Stimulated activated CD8-positive, alpha-beta memory T cell treated with anti-CD3 and anti-CD28 coated beads, Interleukin-7, amount 100 ng/mL, for 24 hours (primary cell): ENCODE data around the gene GIGYF2.
A peak's percentile ranks its signal among the peaks of the same experiment; 100 is the strongest.
"Not testable (repeated sequence)": the region's sequence is repeated elsewhere in the genome, so short reads cannot be mapped to it uniquely, and the experiment has no call there.

ENCODE experiments used
- DNase-seq: peaks from one replicate; pipeline ENCODE4 v3.0.0-alpha.2; 2020; ENCODE audit warnings: low read depth

The GIGYF2 gene

GRCh38 chr2:232816657-232817056 lies 119.5 kb downstream of the GIGYF2 start:
- DNase-seq = no peak

DNA sequence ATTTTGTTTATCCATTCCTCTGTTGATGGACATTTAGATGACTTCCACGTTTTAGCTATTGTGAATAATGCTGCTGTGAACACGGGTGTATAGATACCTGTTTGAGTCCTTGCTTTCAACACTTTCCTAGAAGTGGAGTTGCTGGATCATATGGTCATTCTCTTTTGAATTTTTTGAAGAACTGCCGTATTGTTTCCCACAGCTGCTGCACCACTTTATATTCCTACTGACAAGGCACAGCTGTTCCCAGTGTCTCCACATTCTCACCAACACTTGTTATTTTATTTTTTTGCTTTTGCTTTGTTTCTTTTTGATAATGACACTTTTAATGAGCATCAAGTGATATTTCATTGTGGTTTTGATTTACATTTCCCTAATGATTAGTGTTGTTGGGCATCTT lies 120.6 kb downstream of the GIGYF2 start:
- DNase-seq = no peak

DNA sequence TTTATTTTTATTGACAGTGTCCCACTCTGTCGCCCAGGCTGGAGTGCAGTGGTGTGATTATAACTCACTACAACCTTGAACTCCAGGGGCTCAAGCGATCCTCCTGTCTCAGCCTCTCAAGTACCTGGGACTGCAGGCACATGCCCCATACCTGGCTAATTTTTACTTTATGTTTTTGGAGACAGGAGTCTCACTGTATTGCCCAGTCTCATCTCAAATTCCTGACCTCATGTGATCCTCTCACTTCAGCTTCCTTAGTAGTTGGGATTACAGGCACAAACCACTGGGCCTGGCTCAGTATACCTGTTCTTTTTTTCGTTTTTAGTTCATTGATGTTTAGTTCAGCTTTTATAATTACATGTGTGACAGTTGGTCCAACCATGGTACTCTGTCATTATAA lies 132.9 kb downstream of the GIGYF2 start:
- no peak for DNase-seq

DNA sequence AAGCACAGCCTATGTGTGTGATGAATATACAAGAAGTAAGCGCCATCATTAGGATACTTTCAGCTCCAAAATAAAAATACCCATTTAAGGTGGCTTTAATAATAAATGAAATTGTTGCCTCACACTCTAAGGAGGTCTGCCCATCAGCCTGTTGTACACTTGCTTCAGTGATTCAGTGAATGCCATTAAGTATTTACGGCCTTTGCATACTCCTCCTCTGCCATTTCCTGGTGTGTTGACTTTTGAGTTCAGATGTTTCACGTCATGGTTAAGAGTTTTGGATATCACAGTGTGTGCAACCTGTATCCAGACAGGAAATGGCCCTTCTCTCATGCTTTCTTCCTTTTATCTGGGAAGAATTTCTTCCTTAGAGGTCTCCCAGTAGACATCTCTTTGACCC lies 134.4 kb downstream of the GIGYF2 start:
- no peak for DNase-seq

GRCh38 chr2:232833830-232834229 lies 136.7 kb downstream of the GIGYF2 start:
- no peak for DNase-seq

- no peak for DNase-seq
Measured at GRCh38 chr2:232835687-232836208, 138.6 kb downstream of the GIGYF2 start.

- DNase-seq = no peak
Measured at GRCh38 chr2:232836934-232837333, 139.8 kb downstream of the GIGYF2 start.

DNA sequence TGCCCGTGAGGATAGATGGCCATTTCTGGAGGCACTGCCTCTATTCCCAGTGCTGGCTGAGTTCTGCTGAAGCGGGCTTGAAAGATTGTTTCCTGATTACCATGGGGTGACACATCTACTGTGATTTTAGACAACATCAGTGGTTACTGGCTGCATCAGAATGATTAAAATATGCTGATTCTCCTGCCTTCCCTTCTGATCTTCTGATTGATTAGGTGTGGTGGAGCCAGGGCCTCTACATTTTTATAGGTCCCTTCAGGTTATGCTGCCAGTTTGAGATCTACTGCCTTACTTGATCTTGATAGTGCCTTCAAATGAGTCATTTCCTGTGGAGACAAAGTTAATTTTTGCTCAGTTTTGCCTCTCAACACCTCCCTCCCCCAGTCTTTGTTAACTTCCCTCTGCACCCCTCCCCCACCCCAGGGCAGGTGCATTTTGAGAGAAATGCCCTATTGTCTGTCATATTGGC lies 141.3 kb downstream of the GIGYF2 start:
- peak; percentile 35 for DNase-seq

GRCh38 chr2:232839411-232840079 lies 142.4 kb downstream of the GIGYF2 start:
- DNase-seq = no peak

- no peak for DNase-seq
Measured at GRCh38 chr2:232842689-232843088, 145.6 kb downstream of the GIGYF2 start.

DNA sequence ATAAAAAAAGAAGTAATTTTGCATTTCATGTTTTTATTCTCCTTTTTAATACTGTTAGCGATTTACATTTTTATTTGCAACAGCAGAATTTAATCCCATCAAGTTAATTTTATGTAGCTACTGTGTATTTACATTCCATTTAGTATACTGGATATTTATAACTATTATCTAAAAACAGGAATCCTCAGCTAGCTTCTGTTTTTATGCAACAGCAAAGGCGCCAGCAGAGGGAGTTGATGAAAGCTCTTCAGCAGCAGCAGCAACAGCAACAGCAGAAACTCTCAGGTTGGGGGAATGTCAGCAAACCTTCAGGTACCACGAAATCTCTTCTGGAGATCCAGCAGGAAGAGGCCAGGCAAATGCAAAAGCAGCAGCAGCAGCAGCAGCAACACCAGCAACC lies 146.7 kb downstream of the GIGYF2 start:
- no peak for DNase-seq

DNA sequence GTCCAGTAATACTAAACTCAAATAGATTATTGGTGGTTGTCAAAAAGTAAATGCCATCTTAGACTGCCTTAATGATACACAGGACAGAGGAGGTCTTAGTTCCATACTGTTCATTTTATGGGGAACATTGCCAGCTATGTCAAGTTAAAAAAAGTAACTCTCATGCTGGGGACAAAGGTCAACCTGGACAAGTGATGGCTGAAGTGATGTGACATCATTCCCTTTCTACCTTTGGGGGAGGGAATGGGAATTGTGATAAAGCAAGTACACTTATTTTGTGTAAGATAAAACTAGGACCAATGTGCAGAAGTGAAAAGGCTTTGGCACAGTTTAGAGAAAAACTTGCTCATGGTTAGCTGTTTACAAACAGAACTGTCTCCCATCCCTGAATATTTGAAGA lies 148.9 kb downstream of the GIGYF2 start:
- DNase-seq = no peak

- no peak for DNase-seq
Measured at GRCh38 chr2:232850039-232850438, 152.9 kb downstream of the GIGYF2 start.

DNA sequence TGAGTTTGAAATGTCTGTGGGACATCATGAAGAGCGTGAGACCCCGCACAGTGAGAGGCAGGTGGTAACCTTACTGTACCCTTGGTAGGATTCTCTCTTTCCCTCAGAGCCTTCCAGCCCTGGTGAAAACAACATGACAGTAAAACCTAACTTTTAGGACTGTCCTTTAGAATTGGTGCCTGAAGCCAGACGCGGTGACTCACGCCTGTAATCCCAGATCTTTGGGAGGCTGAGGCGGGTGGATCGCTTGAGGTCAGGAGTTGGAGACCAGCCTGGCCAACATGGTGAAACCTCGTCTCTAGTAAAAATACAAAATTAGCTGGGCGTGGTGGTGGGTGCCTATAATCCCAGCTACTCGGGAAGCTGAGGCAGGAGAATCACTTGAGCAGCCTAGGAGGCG lies 154.9 kb downstream of the GIGYF2 start:
- DNase-seq = not testable (repeated sequence)

DNA sequence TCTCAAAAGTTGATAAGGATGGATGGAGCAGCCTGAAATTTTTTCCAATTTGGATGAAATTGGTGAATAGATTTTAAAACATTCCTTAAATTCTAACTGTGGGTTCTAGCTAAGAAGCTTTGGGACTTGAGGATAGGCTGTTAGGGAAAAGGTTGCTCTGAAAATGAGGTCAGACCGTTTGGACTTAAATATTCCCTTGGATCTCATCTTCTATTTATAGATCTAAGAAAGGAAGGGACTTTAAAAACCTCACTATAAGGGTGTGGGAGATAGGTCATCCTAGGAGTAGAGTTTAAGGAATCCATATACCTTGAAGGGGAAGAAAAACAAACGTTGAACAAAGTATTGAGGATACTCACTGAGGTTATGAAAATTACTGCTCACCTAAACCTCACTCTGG lies 155.5 kb downstream of the GIGYF2 start:
- no peak for DNase-seq

GRCh38 chr2:232854082-232854481 lies 157.0 kb downstream of the GIGYF2 start:
- DNase-seq = no peak

GRCh38 chr2:232857158-232857563 lies 160.0 kb downstream of the GIGYF2 start:
- no peak for DNase-seq

- no peak for DNase-seq
Measured at GRCh38 chr2:232859385-232859916, 162.3 kb downstream of the GIGYF2 start.

DNA sequence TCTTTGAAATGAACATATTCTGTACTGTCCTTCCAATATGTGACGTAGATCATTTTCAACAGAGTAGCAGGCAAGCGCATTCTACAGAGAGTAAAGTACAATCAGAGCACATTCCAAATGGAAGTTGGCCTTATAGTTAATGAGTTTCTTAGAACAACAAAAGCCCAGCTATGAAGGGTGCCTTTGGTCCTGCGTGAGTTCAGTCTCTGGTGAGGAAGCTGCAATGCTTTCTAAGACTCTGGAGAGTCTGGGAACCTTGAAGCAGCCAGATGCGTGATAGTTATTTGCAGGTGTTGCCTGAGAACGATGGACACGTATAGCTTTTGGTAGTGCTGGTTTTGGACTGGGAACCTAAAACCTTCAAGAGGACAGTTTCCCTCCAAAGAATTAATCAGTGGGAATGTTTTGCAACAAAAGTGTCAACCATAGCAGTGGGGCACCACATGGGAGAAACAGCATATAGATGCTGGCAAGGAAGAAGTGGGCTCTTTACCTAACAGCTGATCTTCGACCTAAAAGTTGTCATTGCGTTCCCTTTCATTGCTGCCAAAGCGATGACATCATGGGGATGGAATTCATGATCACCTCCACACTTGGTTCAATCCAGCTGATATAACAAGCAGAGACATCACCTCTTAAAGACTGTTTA lies 163.6 kb downstream of the GIGYF2 start:
- DNase-seq = no peak

DNA sequence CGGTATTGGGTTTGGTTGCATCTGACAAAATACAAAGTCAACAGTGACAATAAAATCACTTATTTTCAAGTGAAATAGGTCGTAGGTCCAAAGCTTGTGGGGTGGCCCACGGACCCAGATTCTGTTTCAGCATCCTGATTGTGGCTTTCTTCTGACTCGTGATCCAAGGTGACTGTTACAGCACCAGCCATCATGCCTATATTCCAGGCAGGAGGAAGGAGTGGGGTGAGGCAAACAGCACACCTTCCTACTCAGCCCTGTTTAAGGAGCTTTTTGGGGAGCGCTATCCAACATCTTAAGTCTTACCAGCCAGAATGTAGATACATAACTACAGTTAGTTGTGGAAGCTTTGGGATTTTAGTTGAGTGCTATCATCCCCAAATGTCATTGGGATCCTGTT lies 164.2 kb downstream of the GIGYF2 start:
- no peak for DNase-seq

- no peak for DNase-seq
Measured at GRCh38 chr2:232863996-232864395, 166.9 kb downstream of the GIGYF2 start.

- DNase-seq = no peak
Measured at GRCh38 chr2:232865165-232865564, 168.0 kb downstream of the GIGYF2 start.

- DNase-seq = no peak
Measured at GRCh38 chr2:232866104-232866503, 169.0 kb downstream of the GIGYF2 start.
